ENCODE results near the gene DUSP14.

DNA sequence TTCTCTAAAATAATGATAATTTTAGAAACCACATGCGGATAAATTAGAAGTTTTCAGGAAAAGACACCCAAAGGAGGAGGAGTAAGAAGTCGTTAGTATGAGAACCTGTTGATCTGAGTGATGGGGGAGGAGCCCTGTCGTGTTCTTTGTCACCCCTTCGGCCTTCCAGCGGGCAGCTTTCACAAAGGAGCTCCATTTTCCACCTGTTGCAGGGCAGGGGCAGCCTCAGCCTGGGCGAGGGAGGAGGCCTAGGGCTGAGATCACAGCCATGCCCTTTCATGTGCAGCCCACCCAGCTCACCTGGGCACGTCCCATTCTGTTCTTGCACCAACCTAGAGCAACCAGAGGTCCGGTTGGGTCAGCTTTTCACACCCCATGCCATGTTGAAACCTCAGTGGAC, 5.3 kb downstream of the DUSP14 start:
- TF ChIP-seq, protein P1, sequence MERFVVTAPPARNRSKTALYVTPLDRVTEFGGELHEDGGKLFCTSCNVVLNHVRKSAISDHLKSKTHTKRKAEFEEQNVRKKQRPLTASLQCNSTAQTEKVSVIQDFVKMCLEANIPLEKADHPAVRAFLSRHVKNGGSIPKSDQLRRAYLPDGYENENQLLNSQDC (CRISPR knock-in tag; IDR thresholded peaks at IDR 0.05): no peak
- TF ChIP-seq, protein P2, sequence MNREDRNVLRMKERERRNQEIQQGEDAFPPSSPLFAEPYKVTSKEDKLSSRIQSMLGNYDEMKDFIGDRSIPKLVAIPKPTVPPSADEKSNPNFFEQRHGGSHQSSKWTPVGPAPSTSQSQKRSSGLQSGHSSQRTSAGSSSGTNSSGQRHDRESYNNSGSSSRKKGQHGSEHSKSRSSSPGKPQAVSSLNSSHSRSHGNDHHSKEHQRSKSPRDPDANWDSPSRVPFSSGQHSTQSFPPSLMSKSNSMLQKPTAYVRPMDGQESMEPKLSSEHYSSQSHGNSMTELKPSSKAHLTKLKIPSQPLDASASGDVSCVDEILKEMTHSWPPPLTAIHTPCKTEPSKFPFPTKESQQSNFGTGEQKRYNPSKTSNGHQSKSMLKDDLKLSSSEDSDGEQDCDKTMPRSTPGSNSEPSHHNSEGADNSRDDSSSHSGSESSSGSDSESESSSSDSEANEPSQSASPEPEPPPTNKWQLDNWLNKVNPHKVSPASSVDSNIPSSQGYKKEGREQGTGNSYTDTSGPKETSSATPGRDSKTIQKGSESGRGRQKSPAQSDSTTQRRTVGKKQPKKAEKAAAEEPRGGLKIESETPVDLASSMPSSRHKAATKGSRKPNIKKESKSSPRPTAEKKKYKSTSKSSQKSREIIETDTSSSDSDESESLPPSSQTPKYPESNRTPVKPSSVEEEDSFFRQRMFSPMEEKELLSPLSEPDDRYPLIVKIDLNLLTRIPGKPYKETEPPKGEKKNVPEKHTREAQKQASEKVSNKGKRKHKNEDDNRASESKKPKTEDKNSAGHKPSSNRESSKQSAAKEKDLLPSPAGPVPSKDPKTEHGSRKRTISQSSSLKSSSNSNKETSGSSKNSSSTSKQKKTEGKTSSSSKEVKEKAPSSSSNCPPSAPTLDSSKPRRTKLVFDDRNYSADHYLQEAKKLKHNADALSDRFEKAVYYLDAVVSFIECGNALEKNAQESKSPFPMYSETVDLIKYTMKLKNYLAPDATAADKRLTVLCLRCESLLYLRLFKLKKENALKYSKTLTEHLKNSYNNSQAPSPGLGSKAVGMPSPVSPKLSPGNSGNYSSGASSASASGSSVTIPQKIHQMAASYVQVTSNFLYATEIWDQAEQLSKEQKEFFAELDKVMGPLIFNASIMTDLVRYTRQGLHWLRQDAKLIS (CRISPR knock-in tag; IDR thresholded peaks at IDR 0.05): no peak
- TF ChIP-seq PTRF (tag; IDR thresholded peaks at IDR 0.05) (no peak), ZNF253 (CRISPR knock-in tag; conservative IDR thresholded peaks at IDR 0.05) (no peak)
